GM19438 (cell line): ENCODE data around the gene CNOT2.
"Not testable (repeated sequence)": the region's sequence is repeated elsewhere in the genome, so short reads cannot be mapped to it uniquely, and the experiment has no call there.

Experiments
- ATAC-seq: cut with Tn5 transposase; IDR thresholded peaks from one replicate; pipeline ENCODE4 v1.9.1; 2021; ENCODE audit warnings: low read depth; ENCODE audit not compliant: unreplicated experiment

Gene CNOT2

DNA sequence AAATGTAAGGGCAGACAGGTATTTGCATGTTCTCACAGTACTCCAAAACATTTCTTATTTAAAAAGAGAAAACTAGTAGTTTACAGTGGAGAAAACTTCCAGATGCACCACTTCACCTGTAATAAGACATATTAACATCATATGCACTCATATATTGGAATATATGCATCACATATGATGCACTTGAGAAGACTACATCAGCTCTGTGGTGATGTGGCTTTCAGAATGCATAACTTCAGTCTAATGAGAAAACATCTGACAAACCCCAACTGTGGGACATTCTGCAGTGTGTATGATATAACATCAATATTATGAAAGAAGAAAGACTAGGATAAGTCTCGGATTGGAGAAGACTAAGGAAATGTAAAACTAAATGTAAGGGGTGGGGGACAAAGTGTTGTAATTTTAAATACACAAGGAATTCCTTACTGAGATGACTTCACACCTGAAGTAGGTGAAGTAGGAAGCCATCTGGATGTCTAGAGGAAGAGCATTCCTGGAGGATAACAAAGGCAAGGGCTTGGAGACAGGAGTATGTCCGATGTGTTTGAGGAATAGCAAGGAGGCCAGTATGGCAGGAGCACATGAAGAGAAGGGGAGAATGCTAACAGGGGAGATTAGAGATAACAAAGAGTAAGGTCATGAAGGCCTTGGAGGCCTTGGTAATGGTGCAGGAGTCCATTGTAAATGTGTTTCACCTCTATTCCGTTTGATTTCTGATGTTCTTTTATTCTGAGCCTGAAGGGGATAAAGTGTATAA lies 49.0 kb downstream of the CNOT2 start:
- no peak for ATAC-seq

DNA sequence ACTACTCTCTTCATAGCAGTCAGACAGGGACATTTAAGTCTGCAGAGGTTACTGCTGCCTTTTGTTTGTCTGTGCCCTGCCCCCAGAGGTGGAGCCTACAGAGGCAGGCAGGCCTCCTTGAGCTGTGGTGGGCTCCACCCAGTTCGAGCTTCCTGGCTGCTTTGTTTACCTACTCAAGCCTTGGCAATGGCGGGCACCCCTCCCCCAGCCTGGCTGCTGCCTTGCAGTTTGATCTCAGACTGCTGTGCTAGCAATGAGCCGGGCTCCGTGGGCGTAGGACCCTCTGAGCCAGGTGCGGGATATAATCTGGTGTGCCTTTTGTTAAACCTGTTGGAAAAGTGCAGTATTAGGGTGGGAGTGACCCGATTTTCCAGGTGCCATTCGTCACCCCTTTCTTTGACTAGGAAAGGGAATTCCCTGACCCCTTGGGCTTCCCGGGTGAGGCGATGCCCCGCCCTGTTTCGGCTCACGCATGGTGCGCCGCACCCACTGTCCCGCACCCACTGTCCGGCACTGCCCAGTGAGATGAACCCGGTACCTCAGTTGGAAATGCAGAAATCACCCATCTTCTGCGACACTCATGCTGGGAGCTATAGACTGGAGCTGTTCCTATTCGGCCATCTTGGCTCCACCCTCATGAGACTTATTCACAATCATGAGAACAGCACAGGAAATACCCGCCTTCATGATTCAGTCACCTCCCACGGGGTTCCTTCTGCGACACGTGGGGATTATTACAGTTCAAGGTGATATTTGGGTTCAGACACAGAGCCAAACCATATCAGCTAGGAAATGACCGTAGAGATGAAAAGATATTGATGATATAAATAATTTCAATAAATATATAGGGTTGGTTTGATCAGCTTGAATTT lies 61.7 kb downstream of the CNOT2 start:
- ATAC-seq: not testable (repeated sequence)

DNA sequence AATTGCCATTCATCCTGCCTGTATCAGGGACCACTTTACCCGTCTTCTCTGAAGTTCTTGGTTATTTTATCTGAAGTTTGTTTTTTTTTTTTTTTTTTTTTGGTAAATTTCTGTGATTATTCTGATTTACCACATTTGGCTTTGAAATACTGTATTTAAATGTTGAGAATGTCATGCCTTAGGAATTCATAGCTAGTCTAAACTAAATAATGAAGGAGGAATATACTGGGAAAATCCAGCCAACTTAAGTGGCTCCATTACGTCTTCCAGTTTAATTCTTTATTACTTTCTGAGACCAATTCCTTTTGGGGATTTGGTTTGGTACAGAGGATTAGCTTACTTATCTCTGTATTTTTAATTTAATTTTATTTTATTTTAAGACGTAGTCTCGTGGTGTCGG lies 62.6 kb downstream of the CNOT2 start:
- ATAC-seq: no peak

DNA sequence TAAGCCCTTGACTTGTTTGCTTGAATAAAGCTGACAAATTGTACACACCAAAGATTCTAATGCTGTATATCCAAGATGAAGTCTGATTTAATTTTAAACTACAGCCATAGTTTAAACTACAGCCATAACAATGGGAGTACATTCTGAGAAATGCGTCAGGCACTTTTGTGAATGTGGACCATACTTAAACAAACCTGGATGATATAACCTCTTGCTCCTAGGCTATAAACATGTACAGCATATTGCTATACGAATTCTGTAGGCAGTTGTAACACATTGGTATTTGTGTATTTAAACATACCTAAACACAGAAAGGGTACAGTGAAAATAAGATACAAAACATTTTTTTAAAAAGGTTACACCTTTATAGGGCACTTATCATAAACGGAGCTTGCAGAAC lies 63.4 kb downstream of the CNOT2 start:
- no peak for ATAC-seq

DNA sequence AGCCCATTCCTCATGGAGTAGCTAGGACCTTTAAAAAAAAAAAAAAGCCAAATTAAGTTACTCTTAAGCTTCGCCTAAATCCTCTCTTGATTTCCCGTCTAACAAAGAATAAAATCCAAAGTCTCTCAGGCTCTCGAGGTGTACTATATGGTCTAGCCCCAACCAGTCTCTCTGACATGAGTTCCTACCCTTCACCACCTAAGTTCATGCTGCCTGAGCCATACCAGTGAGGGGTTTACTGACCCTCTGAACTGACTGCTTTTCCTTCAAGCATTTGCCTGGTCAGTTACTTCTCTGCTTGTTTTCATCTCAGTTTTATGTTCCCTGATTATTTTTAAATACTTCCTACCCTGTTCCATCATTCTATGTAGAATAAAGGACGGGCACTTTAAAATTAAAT lies 64.6 kb downstream of the CNOT2 start:
- ATAC-seq: no peak

DNA sequence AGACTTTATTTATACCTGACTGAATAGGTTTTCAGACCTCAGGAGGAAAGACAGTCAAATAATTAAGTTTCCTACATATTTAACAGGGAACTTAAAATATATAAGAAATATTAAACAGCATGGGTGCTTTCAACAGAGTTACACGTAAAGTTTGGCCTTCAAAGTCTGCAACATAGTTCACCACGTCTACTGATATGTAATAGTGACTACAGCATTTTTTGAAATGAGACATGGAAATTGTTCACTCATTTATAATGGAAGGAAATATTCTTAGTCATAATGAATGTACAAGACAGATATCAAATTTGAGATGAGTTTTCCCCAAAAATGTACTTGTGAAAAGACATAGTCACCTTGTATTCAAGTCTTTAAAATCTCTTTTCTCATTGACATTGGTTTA lies 66.1 kb downstream of the CNOT2 start:
- ATAC-seq: no peak

DNA sequence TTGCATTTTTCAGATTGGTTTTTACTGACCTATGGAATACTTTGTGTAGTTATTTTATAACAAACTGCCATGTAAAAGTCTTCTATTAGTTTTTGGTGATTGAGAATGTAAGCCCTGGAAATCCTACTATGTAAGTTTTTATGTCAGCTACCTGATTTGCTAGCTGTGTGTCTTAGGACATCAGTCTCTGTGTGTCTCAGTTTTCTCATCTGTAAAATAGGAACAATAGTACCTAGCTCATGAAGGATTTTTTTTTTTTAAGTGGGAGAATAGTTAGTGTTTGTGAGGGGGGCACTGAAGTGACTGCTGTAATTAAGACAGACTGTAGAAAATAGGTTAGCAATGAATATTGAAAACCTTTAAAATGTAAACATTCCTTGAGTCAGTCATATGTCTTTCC lies 70.9 kb downstream of the CNOT2 start:
- no peak for ATAC-seq

DNA sequence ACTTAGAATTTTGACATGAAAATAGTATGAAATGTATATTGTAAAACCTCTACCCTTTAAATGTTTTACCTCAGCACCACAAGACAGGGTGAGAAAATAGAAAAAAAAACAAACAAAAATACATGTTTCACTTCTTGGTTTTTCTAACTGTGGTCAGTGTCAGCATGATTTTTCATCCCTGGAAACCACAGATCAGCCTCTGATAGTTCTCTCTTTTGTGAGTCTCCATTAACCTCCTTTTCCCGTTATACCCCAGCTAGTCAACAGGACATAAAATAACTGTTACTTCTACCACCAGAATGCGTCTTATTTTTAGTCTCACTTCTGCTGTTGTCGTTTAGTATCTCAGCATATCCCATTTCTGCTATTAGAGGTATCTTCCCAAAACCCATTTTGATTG lies 74.5 kb downstream of the CNOT2 start:
- peak; percentile 97 for ATAC-seq

DNA sequence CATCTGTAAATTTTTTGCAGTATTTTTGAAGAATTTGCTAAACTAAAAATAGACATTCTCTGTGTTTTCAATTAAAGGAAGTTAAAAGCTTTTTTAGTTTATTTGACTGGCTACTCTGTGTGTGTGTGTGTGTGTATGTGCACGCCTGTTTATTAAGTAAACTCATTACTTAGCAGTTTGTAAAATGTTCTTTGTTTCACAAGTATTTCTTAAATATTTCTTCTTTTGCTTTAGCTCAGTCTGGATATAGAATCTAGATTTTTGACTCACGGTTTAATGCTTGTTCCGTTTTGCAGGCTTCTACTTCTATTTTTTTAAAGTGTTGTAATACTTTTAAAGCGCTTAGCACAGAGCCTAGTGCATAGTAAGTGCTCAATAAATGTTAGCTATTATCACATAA lies 76.4 kb downstream of the CNOT2 start:
- ATAC-seq: no peak

DNA sequence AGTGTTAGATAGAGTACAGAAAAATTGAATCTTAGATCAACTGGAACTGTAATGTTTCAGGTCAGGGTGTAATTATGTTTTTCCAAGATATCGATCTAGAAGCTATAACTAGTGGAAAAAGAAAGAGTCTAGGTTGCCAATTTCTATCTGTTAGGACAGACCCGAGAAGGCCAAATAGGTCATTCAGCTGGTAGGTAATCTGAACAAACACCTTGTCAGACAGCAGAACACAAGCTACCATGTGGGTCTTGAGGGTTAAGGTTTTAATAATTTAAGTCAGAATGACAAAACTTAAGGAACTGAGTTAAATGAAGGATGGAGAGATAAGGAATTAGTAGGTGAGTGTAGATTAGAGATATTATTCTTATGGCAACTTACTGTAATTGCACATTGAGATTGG lies 78.0 kb downstream of the CNOT2 start:
- ATAC-seq: no peak

DNA sequence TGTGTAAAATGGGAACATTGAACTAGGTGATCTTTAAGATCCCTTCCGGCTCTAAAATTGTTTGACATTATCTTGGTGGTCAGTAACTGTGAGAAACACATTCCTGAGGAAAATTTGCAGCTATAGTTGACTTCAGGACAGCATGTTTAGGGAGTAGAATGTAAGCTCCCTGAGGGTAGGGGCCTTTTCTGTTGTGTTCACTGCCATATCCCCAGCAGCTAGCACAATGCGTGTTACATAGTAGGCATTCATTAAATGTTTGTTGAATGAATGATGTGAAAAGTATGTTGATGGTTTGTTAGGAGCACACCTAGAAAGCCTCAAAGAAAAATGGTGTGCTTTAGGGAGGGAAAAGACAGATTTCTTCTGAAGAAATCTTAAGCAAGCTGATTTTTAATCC lies 84.3 kb downstream of the CNOT2 start:
- no peak for ATAC-seq

DNA sequence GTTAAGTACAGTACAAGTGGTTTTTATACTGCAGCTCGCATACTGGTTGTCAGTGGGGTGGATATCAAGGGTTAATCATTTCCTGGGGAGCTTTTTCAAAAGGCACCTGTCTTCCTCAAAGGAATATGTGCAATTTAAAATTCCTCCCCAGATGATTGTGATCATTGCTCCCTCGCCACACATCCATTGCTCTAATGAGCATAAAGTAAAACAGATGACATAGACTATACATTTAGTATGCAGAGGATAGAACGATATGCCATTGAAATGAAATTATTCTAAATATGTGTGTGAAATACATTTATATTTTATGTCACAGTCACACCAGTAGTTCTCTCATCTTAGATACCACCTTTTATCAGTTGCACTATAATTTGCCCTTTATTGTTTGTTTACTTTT lies 86.5 kb downstream of the CNOT2 start:
- no peak for ATAC-seq

DNA sequence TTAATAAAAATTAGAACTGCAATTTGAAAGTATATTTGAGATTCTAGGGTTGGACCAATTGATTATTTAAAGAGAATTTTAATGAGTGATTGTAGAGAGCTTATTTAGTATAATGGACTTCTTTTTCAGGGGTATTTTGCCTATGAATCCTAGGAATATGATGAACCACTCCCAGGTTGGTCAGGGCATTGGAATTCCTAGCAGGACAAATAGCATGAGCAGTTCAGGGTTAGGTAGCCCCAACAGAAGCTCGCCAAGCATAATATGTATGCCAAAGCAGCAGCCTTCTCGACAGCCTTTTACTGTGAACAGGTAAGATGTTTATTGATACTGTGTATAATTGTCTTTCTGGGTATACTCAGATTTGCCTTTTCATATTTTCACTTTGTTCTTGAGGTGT lies 86.9 kb downstream of the CNOT2 start:
- no peak for ATAC-seq

DNA sequence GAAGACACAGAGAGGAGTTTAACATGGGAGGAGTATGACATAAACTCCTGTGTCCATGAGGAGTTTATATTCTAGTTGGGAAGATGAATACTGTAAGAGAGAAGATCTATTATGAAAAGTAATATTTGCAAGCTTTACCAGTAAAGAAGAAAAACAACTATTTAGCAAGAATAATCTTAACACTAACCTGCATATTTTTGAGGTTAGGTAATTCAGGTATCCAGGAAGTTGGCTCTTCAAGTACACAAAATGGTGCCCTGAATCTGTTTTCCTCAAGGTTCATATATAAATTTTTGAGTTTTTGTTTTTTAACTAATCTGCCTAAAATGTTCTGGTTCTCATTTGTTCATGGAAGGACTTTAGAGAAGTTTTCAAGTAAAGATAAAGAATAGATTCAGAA lies 89.0 kb downstream of the CNOT2 start:
- ATAC-seq: no peak

DNA sequence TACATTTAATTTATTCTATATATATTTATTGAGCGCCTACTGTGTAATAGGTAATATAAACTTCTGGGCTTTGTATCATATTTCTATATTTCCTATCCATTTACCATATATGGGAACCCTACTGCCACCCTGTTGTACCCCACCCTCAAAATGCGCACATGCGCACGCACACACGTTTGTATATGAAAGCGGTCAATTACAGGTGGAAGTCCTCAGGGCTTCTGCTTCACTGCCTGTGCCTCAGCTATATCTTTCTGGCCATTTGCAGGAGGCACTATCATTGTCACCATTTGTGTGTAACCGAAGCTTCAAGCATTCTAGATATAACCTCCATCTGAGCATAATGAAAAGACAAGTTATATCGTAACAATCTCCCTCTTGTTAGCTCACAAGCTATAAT lies 91.5 kb downstream of the CNOT2 start:
- no peak for ATAC-seq

DNA sequence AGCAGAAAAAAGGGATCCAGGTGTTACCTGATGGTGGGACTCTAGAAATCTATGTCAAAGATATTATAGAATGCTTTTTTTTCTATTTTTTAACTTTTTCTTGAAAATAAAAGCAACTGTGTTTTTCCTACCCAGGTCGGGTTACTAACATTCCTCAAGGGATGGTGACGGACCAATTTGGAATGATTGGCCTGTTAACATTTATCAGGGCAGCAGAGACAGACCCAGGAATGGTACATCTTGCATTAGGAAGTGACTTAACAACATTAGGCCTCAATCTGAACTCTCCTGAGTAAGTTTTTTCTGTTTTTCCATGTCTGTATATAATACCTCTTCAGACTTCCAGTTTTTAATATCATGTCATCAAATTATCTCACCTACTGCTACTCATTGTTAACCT lies 95.3 kb downstream of the CNOT2 start:
- no peak for ATAC-seq

DNA sequence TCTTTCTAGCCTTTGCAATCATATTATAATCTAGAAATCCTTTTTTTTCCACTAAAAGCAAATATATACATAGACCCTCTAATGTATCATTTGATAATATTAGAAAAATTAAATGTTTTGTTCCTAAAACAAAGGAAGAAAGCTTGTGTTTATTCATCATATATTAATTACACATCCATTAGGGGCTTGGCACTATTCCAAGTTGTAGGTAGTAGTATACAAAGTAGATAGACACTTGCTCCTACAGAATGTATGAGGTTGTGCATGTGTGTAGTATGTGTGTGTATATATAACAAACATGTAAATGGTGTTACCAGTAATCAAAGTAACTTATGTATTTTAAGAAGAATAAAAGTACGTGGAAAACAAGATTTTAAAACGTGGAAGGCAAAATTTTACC lies 107.8 kb downstream of the CNOT2 start:
- no peak for ATAC-seq

DNA sequence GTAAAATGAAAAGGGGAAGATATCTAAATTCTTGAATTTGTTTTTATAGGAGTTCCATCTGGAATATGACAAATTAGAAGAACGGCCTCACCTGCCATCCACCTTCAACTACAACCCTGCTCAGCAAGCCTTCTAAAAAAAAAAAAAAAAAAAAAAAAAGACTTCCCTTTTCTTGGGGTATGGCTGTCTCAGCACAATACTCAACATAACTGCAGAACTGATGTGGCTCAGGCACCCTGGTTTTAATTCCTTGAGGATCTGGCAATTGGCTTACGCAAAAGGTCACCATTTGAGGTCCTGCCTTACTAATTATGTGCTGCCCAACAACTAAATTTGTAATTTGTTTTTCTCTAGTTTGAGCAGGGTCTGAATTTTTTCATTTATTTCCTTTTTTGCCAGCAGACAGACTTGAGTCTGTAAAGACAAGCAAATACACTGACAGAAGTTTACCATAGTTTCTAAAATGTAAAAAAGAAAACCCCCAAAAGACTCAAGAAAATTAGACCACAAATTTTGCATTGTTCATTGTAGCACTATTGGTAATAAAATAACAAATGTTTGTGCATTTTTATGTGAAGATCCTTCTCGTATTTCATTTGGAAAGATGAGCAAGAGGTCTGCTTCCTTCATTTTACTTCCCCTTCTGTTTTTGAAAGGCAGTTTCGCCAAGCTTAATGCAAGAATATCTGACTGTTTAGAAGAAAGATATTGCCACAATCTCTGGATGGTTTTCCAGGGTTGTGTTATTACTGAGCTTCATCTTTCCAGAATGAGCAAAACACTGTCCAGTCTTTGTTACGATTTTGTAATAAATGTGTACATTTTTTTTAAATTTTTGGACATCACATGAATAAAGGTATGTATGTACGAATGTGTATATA lies 110.8 kb downstream of the CNOT2 start:
- ATAC-seq: no peak

DNA sequence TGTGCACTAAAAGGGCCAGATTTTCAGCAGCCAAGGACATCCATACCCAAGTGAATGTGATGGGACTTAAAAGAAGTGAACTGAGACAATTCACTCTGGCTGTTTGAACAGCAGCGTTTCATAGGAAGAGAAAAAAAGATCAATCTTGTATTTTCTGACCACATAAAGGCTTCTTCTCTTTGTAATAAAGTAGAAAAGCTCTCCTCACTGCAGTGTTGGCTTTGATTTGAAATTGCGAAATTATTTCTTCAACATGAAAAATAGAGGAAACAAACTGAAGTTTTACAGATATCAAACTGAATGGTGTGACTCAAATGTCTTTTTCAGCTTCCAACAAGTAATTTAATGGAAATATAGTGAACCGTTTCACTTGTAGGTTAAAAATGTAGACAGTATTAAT lies 111.6 kb downstream of the CNOT2 start:
- ATAC-seq: no peak

DNA sequence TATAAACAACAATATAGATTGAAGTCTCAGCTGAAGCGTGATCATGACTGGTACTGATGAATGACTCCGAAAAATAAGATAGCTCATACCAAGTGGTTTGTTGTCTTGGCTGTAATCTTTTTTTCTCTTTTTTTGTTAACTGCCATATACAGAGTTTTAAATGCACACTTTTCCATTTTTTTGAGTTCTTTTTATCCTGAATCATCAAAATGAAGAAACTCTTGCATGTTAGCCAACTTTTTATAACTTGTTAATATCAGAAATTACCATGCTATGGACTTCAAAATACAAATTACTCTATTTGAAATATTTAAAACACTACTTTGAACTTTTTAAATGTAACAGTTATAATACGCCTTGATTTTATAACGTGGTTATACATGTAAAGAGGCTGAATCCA lies 112.7 kb downstream of the CNOT2 start:
- ATAC-seq: no peak
